ENCODE results near the gene LIPH. TPM values are rescaled to one million over a fixed set of nuclear protein-coding genes. Genes with fewer than 3 reads are reported as not detected.
"Not testable (repeated sequence)": the region's sequence is repeated elsewhere in the genome, so short reads cannot be mapped to it uniquely, and the experiment has no call there.

LIPH gene
- not detected for total RNA-seq

GRCh38 chr3:185552358-185552877, at the start of gene LIPH:
TSS of gene LIPH (minus strand) at chr3:185552588. CDS start at chr3:185552471, 117 bp downstream.
- no peak for DNase-seq (ENCODE audit: low spot score in 2 of 2)

GRCh38 chr3:185595526-185595925, 43.1 kb upstream of the LIPH start:
- no peak for FAIRE-seq
- DNase-seq (ENCODE audit: low spot score in 2 of 2): no peak

More at GRCh38 chr3:185552358-185552877, at the start of gene LIPH:
- FAIRE-seq: no peak

GRCh38 chr3:185594073-185594472, 41.7 kb upstream of the LIPH start:
- FAIRE-seq (no peak), DNase-seq (ENCODE audit: low spot score in 2 of 2) (no peak)

- no peak for FAIRE-seq
- peak in 1 of 2 donors; percentile 20 for DNase-seq (ENCODE audit: low spot score in 2 of 2)
Measured at GRCh38 chr3:185586686-185587039, 34.3 kb upstream of the LIPH start.

- DNase-seq (ENCODE audit: low spot score in 2 of 2) (peak; percentile 77 to 92), FAIRE-seq (peak; percentile 62)
Measured at GRCh38 chr3:185585859-185586685, 33.7 kb upstream of the LIPH start, which contains the start of gene SENP2. TSS of gene SENP2 (plus strand) at chr3:185586295. CDS start at chr3:185586414, 119 bp downstream.

- FAIRE-seq (no peak), DNase-seq (ENCODE audit: low spot score in 2 of 2) (no peak)
Measured at GRCh38 chr3:185585518-185585858, 33.1 kb upstream of the LIPH start.

GRCh38 chr3:185584686-185585085, 32.3 kb upstream of the LIPH start:
- no peak for FAIRE-seq
- DNase-seq (ENCODE audit: low spot score in 2 of 2): no peak

- DNase-seq (ENCODE audit: low spot score in 2 of 2): no peak
- no peak for FAIRE-seq
Measured at GRCh38 chr3:185583925-185584324, 31.5 kb upstream of the LIPH start.

- FAIRE-seq (no peak), DNase-seq (ENCODE audit: low spot score in 2 of 2) (no peak)
Measured at GRCh38 chr3:185582871-185583270, 30.5 kb upstream of the LIPH start.

- DNase-seq (ENCODE audit: low spot score in 2 of 2) (no peak), FAIRE-seq (no peak)
Measured at GRCh38 chr3:185582236-185582635, 29.8 kb upstream of the LIPH start.

GRCh38 chr3:185575108-185575869, 22.9 kb upstream of the LIPH start:
- not testable (repeated sequence) for DNase-seq (ENCODE audit: low spot score in 2 of 2); FAIRE-seq

- DNase-seq (ENCODE audit: low spot score in 2 of 2) (no peak), FAIRE-seq (no peak)
Measured at GRCh38 chr3:185572183-185572582, 19.8 kb upstream of the LIPH start.

- no peak for DNase-seq (ENCODE audit: low spot score in 2 of 2)
- no peak for FAIRE-seq
Measured at GRCh38 chr3:185561958-185562357, 9.6 kb upstream of the LIPH start.

- no peak for FAIRE-seq
Measured at GRCh38 chr3:185561374-185561943, 9.1 kb upstream of the LIPH start.

GRCh38 chr3:185560676-185561075, 8.3 kb upstream of the LIPH start:
- no peak for FAIRE-seq

More at GRCh38 chr3:185561374-185561943, 9.1 kb upstream of the LIPH start:
- DNase-seq (ENCODE audit: low spot score in 2 of 2): no peak

GRCh38 chr3:185559706-185560090, 7.3 kb upstream of the LIPH start:
- FAIRE-seq: no peak
- no peak for DNase-seq (ENCODE audit: low spot score in 2 of 2)

More at GRCh38 chr3:185560676-185561075, 8.3 kb upstream of the LIPH start:
- no peak for DNase-seq (ENCODE audit: low spot score in 2 of 2)

GRCh38 chr3:185558395-185558794, 6.0 kb upstream of the LIPH start:
- DNase-seq (ENCODE audit: low spot score in 2 of 2) (no peak), FAIRE-seq (no peak)

- FAIRE-seq; DNase-seq (ENCODE audit: low spot score in 2 of 2): not testable (repeated sequence)
Measured at GRCh38 chr3:185556640-185557039, 4.3 kb upstream of the LIPH start.

GRCh38 chr3:185555860-185556347, 3.5 kb upstream of the LIPH start:
- DNase-seq (ENCODE audit: low spot score in 2 of 2): no peak
- FAIRE-seq: no peak

- DNase-seq (ENCODE audit: low spot score in 2 of 2) (no peak), FAIRE-seq (no peak)
Measured at GRCh38 chr3:185555101-185555501, 2.7 kb upstream of the LIPH start.

GRCh38 chr3:185549651-185550111, 2.7 kb downstream of the LIPH start:
- FAIRE-seq (no peak), DNase-seq (ENCODE audit: low spot score in 2 of 2) (no peak)
